Measurements from ENCODE around the gene HINT2. TPM values are rescaled to one million over a fixed set of nuclear protein-coding genes. Genes with fewer than 3 reads are reported as not detected.

Gene HINT2
- total RNA-seq, 1 experiment from 2014 or later = 35.9 TPM

- Histone ChIP-seq H2BK12ac (ENCODE audit: insufficient read length, low read depth, low read length) (no peak overlapping the region), H4K91ac (ENCODE audit: insufficient read length, low read depth, low read length) (no peak overlapping the region), H3K4me2 (ENCODE audit: insufficient read depth, insufficient read length, low read length) (no peak overlapping the region), H3K9me3 (ENCODE audit: control insufficient read depth, low read depth, low read length) (no peaks in the 10 kb centered on the region), H3K79me2 (ENCODE audit: insufficient read depth, low read length) (no peaks in the 10 kb centered on the region), H3T11ph (ENCODE audit: low read length) (no peak overlapping the region), H2BK5ac (ENCODE audit: insufficient read length, low read length) (no peak overlapping the region), H3K14ac (ENCODE audit: insufficient read depth, low read length) (no peak overlapping the region), H3K4ac (ENCODE audit: low read depth, low read length) (no peak overlapping the region), H3K4me1 (ENCODE audit: insufficient read depth, low read length) (no peaks in the 10 kb centered on the region), H3K79me1 (ENCODE audit: insufficient read depth, low read depth, low read length, poor library complexity, severe bottlenecking) (no peaks in the 10 kb centered on the region), H2BK120ac (ENCODE audit: low read depth, low read length, poor library complexity, severe bottlenecking) (no peak overlapping the region), H3K23me2 (ENCODE audit: insufficient read length, low read depth, low read length, poor library complexity, severe bottlenecking) (peaks cover 4% of the 10 kb centered on the region), H2AFZ (ENCODE audit: low read length) (no peak overlapping the region), H3K27ac (ENCODE audit: insufficient read length, low read depth, low read length) (no peak overlapping the region), H2BK15ac (ENCODE audit: low read depth, low read length) (no peak overlapping the region), H3K27me3 (ENCODE audit: insufficient read depth, low read length) (no peaks in the 10 kb centered on the region), H3K23ac (ENCODE audit: insufficient read length, low read depth, low read length) (no peak overlapping the region), H2BK20ac (ENCODE audit: low read depth, low read length, poor library complexity, severe bottlenecking) (no peak overlapping the region), H3K18ac (ENCODE audit: insufficient read length, low read depth, low read length) (no peak overlapping the region), H4K5ac (ENCODE audit: insufficient read length, low read depth, low read length) (no peak overlapping the region), H2AK5ac (ENCODE audit: insufficient read length, low read length) (no peak overlapping the region), H3K9ac (ENCODE audit: extremely low read depth, insufficient read length, low read length) (no peak overlapping the region), H4K20me1 (ENCODE audit: control insufficient read depth, insufficient read depth, insufficient read length) (no peaks in the 10 kb centered on the region), H4K8ac (replicated peaks; ENCODE audit: insufficient read length, low read depth, low read length) (no peak overlapping the region), H3K56ac (ENCODE audit: insufficient read length, low read depth, low read length) (no peak overlapping the region)
- peak overlapping the region in 1 of 3 experiments; percentile 55; a peak in 1 of 7 replicates for H3K27ac Mint-ChIP-seq
- peaks cover 17% of the 10 kb centered on the region for H3K27me3 Mint-ChIP-seq (ENCODE audit: low read depth)
- no peak for TF ChIP-seq CTCF (conservative IDR thresholded peaks at IDR 0.05)
- no peak for DNase-seq
- no CpG with 5 or more reads among the region's 14 CpGs for WGBS (ENCODE audit: extremely low coverage, insufficient read length, low lambda C conversion rate)
- H3K36me3 Mint-ChIP-seq (ENCODE audit: insufficient read depth in 1 of 3, low read depth in 3 of 3) = no peaks in the 10 kb centered on the region; a peak in 1 of 7 replicates
- no peak overlapping the region for H3K4me3 Mint-ChIP-seq
- H3K9me3 Mint-ChIP-seq = no peaks in the 10 kb centered on the region
- H3K4me1 Mint-ChIP-seq = peaks cover 16 to 20% of the 10 kb centered on the region in 2 experiments
Measured at GRCh38 chr9:35834260-35835215, 19.7 kb upstream of the HINT2 start.

Data from H9 (cell line).